ENCODE data around the gene PAM16. TPM values are rescaled to one million over a fixed set of nuclear protein-coding genes. Genes with fewer than 3 reads are reported as not detected.

PAM16 gene
- total RNA-seq, 2 donors from 2014 or later, result 57.7 to 66.2 TPM

- H3K4me3 Mint-ChIP-seq, result no peak overlapping the region
- H3K9ac ChIP-seq (ENCODE audit: extremely low read depth, low read length, poor library complexity, severe bottlenecking), result no peak overlapping the region
- H3K27ac Mint-ChIP-seq, result no peak overlapping the region
- no peaks in the 10 kb centered on the region for H3K27me3 Mint-ChIP-seq (ENCODE audit: insufficient read depth)
- no peaks in the 10 kb centered on the region for H3K9me3 Mint-ChIP-seq
- TF ChIP-seq CTCF (conservative IDR thresholded peaks at IDR 0.05), result no peak
- peaks cover 20% of the 10 kb centered on the region for H3K36me3 Mint-ChIP-seq (ENCODE audit: low read depth)
- DNase-seq, result no peak
- H3K4me3 ChIP-seq (ENCODE audit: low read length), result no peak overlapping the region
- H3K9me3 ChIP-seq (ENCODE audit: control insufficient read depth, low read length), result no peaks in the 10 kb centered on the region
- H3K27ac ChIP-seq (ENCODE audit: low read depth, low read length), result no peak overlapping the region
- H3K27me3 ChIP-seq (ENCODE audit: control insufficient read depth, insufficient read depth, low read length, poor library complexity, severe bottlenecking), result no peaks in the 10 kb centered on the region
- H3K4me1 Mint-ChIP-seq, result peaks cover 18% of the 10 kb centered on the region
- peaks cover 3% of the 10 kb centered on the region for H3K36me3 ChIP-seq (ENCODE audit: control insufficient read depth, insufficient read depth, low read length)
- H3K4me1 ChIP-seq (ENCODE audit: control insufficient read depth, insufficient read depth, low read length), result peaks cover 4% of the 10 kb centered on the region
- 80 to 95% methylated on average over 6 of the region's 6 CpGs for WGBS, 2 experiments (ENCODE audit: insufficient coverage in 1 of 2, insufficient read length in 1 of 2)
These were observed 49.2 kb downstream of the PAM16 start for GRCh38 chr16:4301968-4302367.

- H3K27me3 ChIP-seq (ENCODE audit: control insufficient read depth, insufficient read depth, low read length, poor library complexity, severe bottlenecking), result no peaks in the 10 kb centered on the region
- no peak overlapping the region for H3K4me3 ChIP-seq (ENCODE audit: low read length)
- no peak overlapping the region for H3K9ac ChIP-seq (ENCODE audit: extremely low read depth, low read length, poor library complexity, severe bottlenecking)
- WGBS, 2 experiments (ENCODE audit: insufficient coverage in 1 of 2, insufficient read length in 1 of 2), result 92 to 98% methylated on average over 2 to 4 of the region's 4 CpGs
- Mint-ChIP-seq H3K9me3 (no peaks in the 10 kb centered on the region), H3K27ac (no peak overlapping the region), H3K4me1 (peaks cover 13% of the 10 kb centered on the region), H3K36me3 (ENCODE audit: low read depth) (peaks cover 20% of the 10 kb centered on the region), H3K4me3 (no peak overlapping the region), H3K27me3 (ENCODE audit: insufficient read depth) (no peaks in the 10 kb centered on the region)
- H3K27ac ChIP-seq (ENCODE audit: low read depth, low read length), result no peak overlapping the region
- no peaks in the 10 kb centered on the region for H3K4me1 ChIP-seq (ENCODE audit: control insufficient read depth, insufficient read depth, low read length)
- no peak for TF ChIP-seq CTCF (conservative IDR thresholded peaks at IDR 0.05)
- DNase-seq, result no peak
- peaks cover 3% of the 10 kb centered on the region for H3K36me3 ChIP-seq (ENCODE audit: control insufficient read depth, insufficient read depth, low read length)
- no peaks in the 10 kb centered on the region for H3K9me3 ChIP-seq (ENCODE audit: control insufficient read depth, low read length)
These were observed 49.9 kb downstream of the PAM16 start for GRCh38 chr16:4301177-4301576.

- Mint-ChIP-seq H3K36me3 (ENCODE audit: low read depth) (peaks cover 14% of the 10 kb centered on the region), H3K27ac (peak overlapping the region; percentile 59), H3K27me3 (ENCODE audit: insufficient read depth) (no peaks in the 10 kb centered on the region), H3K4me1 (peaks cover 14% of the 10 kb centered on the region), H3K4me3 (no peak overlapping the region), H3K9me3 (no peaks in the 10 kb centered on the region)
- Histone ChIP-seq H3K4me3 (ENCODE audit: low read length) (no peak overlapping the region), H3K36me3 (ENCODE audit: control insufficient read depth, insufficient read depth, low read length) (no peaks in the 10 kb centered on the region), H3K9ac (ENCODE audit: extremely low read depth, low read length, poor library complexity, severe bottlenecking) (no peak overlapping the region), H3K4me1 (ENCODE audit: control insufficient read depth, insufficient read depth, low read length) (peaks cover 5% of the 10 kb centered on the region), H3K9me3 (ENCODE audit: control insufficient read depth, low read length) (no peaks in the 10 kb centered on the region), H3K27me3 (ENCODE audit: control insufficient read depth, insufficient read depth, low read length, poor library complexity, severe bottlenecking) (no peaks in the 10 kb centered on the region), H3K27ac (ENCODE audit: low read depth, low read length) (peak overlapping the region; percentile 12)
- no peak for TF ChIP-seq CTCF (conservative IDR thresholded peaks at IDR 0.05)
- peak; percentile 85 for DNase-seq
- 63 to 81% methylated on average over 8 to 15 of the region's 15 CpGs for WGBS, 2 experiments (ENCODE audit: insufficient coverage in 1 of 2, insufficient read length in 1 of 2)
These were observed 52.2 kb downstream of the PAM16 start for GRCh38 chr16:4298761-4299522.

All from endodermal cell (in vitro differentiated cells).